SK-N-SH (cell line): ENCODE measurements around the gene NANOS3. TPM values are rescaled to one million over a fixed set of nuclear protein-coding genes. Genes with fewer than 3 reads are reported as not detected.

Experiments
- CTCF ChIA-PET: fragments of 300-600, 350-600 bp; formaldehyde crosslinking; extraction: SDS; loops from one replicate; lab custom pipeline; 2021; lab: Yijun Ruan, JAX
- POLR2A ChIA-PET: fragments of 350-600 bp; sonication (Branson Sonifier 250); formaldehyde crosslinking; extraction: SDS; loops from one replicate; lab custom pipeline; 2020; ENCODE audit warnings: antibody characterized with exemption, inconsistent platforms; lab: Yijun Ruan, JAX
- DNase-seq: peaks from one replicate; pipeline ENCODE4 v3.0.0; 2012
- H2AFZ ChIP-seq: fragments of 200-600 bp; sonication (generic); 2 replicates; pipeline ENCODE4 v1.8.1; 2016; ENCODE audit warnings: antibody characterized with exemption, mild to moderate bottlenecking, low read depth
- H3F3A ChIP-seq: fragments of 200-600 bp; sonication (generic); replicated peaks from 2 replicates; pipeline ENCODE3; 2016; ENCODE audit warnings: antibody characterized with exemption, mild to moderate bottlenecking; ENCODE audit not compliant: insufficient read depth
- H3K27ac ChIP-seq, 2 experiments: fragments of 200-500 bp in 1 of 2; fragments of 200-600 bp in 1 of 2; sonication (Bioruptor generic) in 1 of 2; sonication (generic), shearing (Covaris generic) in 1 of 2; 2 replicates each; pipeline versions ENCODE4 v1.5.1 to v1.6.1; 2014 to 2016; ENCODE audit warnings: low read depth in 2 of 2, inconsistent platforms in 1 of 2, low read length in 1 of 2, mild to moderate bottlenecking in 1 of 2, mixed read lengths in 1 of 2
- H3K27me3 ChIP-seq: fragments of 200-600 bp; sonication (generic), shearing (Covaris generic); 2 replicates; pipeline ENCODE4 v1.6.1; 2016; ENCODE audit warnings: mixed run types; ENCODE audit not compliant: insufficient read depth
- H3K36me3 ChIP-seq, 2 experiments: fragments of 200-500 bp in 1 of 2; fragments of 200-600 bp in 1 of 2; sonication (Bioruptor generic) in 1 of 2; sonication (generic) in 1 of 2; replicated peaks in 1 of 2; 2 replicates each; pipeline versions ENCODE3 to v1.5.1; 2014 to 2016; ENCODE audit warnings: low read length in 1 of 2, mild to moderate bottlenecking in 1 of 2; ENCODE audit not compliant: insufficient read depth in 2 of 2, control insufficient read depth in 1 of 2
- H3K4me1 ChIP-seq, 2 experiments: fragments of 200-500 bp in 1 of 2; fragments of 200-600 bp in 1 of 2; sonication (Bioruptor generic) in 1 of 2; sonication (generic), shearing (Covaris generic) in 1 of 2; 2 replicates each; pipeline versions ENCODE4 v1.5.1 to v1.6.1; 2014 to 2016; ENCODE audit warnings: low read depth in 1 of 2, low read length in 1 of 2, mixed run types in 1 of 2; ENCODE audit not compliant: insufficient read depth in 2 of 2, control insufficient read depth in 1 of 2
- H3K4me2 ChIP-seq: fragments of 200-600 bp; sonication (generic), shearing (Covaris generic); 2 replicates; pipeline ENCODE4 v1.6.1; 2017; ENCODE audit warnings: mixed run types
- H3K4me3 ChIP-seq, 2 experiments: fragments of 200-500 bp in 1 of 2; fragments of 200-600 bp in 1 of 2; sonication (Bioruptor generic) in 1 of 2; sonication (generic), shearing (Covaris generic) in 1 of 2; 2 replicates each; pipeline versions ENCODE4 v1.5.1 to v1.8.1; 2014 to 2016; ENCODE audit warnings: low read depth in 2 of 2, inconsistent platforms in 1 of 2, low read length in 1 of 2, mild to moderate bottlenecking in 1 of 2, mixed read lengths in 1 of 2, moderate library complexity in 1 of 2
- H3K79me2 ChIP-seq: fragments of 200-600 bp; sonication (generic); 2 replicates; pipeline ENCODE4 v1.8.1; 2017; ENCODE audit warnings: mild to moderate bottlenecking; ENCODE audit not compliant: insufficient read depth
- H3K9ac ChIP-seq: fragments of 200-600 bp; sonication (generic); 2 replicates; pipeline ENCODE4 v1.6.1; 2017; ENCODE audit warnings: mixed run types
- H3K9me2 ChIP-seq: fragments of 200-600 bp; sonication (generic); 2 replicates; pipeline ENCODE4 v1.6.1; 2017; ENCODE audit warnings: mixed run types
- H3K9me3 ChIP-seq: fragments of 200-600 bp; sonication (generic); 2 replicates; pipeline ENCODE4 v1.6.1; 2017; ENCODE audit warnings: mixed run types, mild to moderate bottlenecking, moderate library complexity
- H4K20me1 ChIP-seq: fragments of 200-600 bp; sonication (generic); 2 replicates; pipeline ENCODE4 v1.6.1; 2017; ENCODE audit warnings: mild to moderate bottlenecking, mixed run types; ENCODE audit not compliant: insufficient read depth
- CHD2 ChIP-seq: fragments of 150-350 bp; IDR thresholded peaks from 2 replicates; pipeline ENCODE4 v1.6.1; 2018; ENCODE audit warnings: low read length; ENCODE audit not compliant: partially characterized antibody
- ELF1 ChIP-seq: IDR thresholded peaks from 2 replicates; pipeline ENCODE4 v1.4.0; 2012
- EP300 ChIP-seq, 2 experiments: IDR thresholded peaks; 2 replicates each; pipeline versions ENCODE4 v1.4.0 to v1.6.1; 2012; ENCODE audit warnings: borderline replicate concordance in 1 of 2, low read depth in 1 of 2, low read length in 1 of 2
- FOXJ3 ChIP-seq: sonication (generic); formaldehyde crosslinking; IDR thresholded peaks from 2 replicates; pipeline ENCODE4 v1.5.1; 2020; ENCODE audit warnings: mild to moderate bottlenecking, missing genetic modification reagents
- GABPA ChIP-seq: IDR thresholded peaks from 2 replicates; pipeline ENCODE4 v1.4.0; 2012; ENCODE audit warnings: low read depth, mild to moderate bottlenecking
- JUND ChIP-seq: IDR thresholded peaks from 2 replicates; pipeline ENCODE4 v1.4.0; 2012
- RAD21 ChIP-seq: IDR thresholded peaks from 2 replicates; pipeline ENCODE4 v1.6.1; 2012; ENCODE audit warnings: mild to moderate bottlenecking, low read length
- RCOR1 ChIP-seq: fragments of 150-350 bp; IDR thresholded peaks from 2 replicates; pipeline ENCODE4 v1.6.1; 2017; ENCODE audit warnings: antibody characterized with exemption, low read length
- SMC3 ChIP-seq: IDR thresholded peaks from 2 replicates; pipeline ENCODE4 v1.6.1; 2012; ENCODE audit warnings: low read depth, low read length, improper control_type of control experiment
- TAF1 ChIP-seq: IDR thresholded peaks from 2 replicates; pipeline ENCODE4 v1.6.1; 2012; ENCODE audit warnings: low read depth, mild to moderate bottlenecking, low read length, moderate library complexity, borderline replicate concordance
- YY1 ChIP-seq: IDR thresholded peaks from 2 replicates; pipeline ENCODE4 v1.4.0; 2012; ENCODE audit warnings: low read depth, mild to moderate bottlenecking
- WGBS: methylation state at CpG from one replicate; pipeline ENCODE4 v1.1.6; 2017; ENCODE audit warnings: low lambda C conversion rate; 5-methylcytosine and 5-hydroxymethylcytosine counted together
- polyA plus RNA-seq, 3 experiments: library from polyadenylated mRNA; depleted of rRNA; stranded (reverse); fragments of >200 nt; gene quantifications; 2 replicates each; pipeline ENCODE4 v1.2.3, GENCODE V29; 2012
- TF ChIP-seq, protein P1 (sequence below): IDR thresholded peaks from 2 replicates; pipeline ENCODE4 v1.6.1; 2012; ENCODE audit warnings: mild to moderate bottlenecking, low read depth, low read length, moderate library complexity
- TF ChIP-seq, protein P2 (sequence below): fragments of 150-350 bp; IDR thresholded peaks from 2 replicates; pipeline ENCODE4 v1.6.1; 2017; ENCODE audit warnings: antibody characterized with exemption, low read length, low read depth, borderline replicate concordance
- TF ChIP-seq, protein P3 (sequence below): fragments of 150-350 bp; IDR thresholded peaks from 2 replicates; pipeline ENCODE4 v1.6.1; 2016; ENCODE audit warnings: mild to moderate bottlenecking, low read depth, low read length
- TF ChIP-seq, protein P4 (sequence below): IDR thresholded peaks from 2 replicates; pipeline ENCODE4 v1.4.0; 2012; ENCODE audit warnings: low read depth, borderline replicate concordance
- TF ChIP-seq, protein P5 (sequence below): IDR thresholded peaks from 2 replicates; pipeline ENCODE4 v1.4.0; 2012; ENCODE audit warnings: low read depth, borderline replicate concordance
- TF ChIP-seq, protein P6 (sequence below): fragments of 200-600 bp; sonication (generic); IDR thresholded peaks from 2 replicates; pipeline ENCODE4 v1.6.1; 2017; ENCODE audit warnings: antibody characterized with exemption, mild to moderate bottlenecking, moderate library complexity

Gene NANOS3
- polyA plus RNA-seq, 1 of the 3 experiments (the other 2 are of a cell fraction): 0.53 TPM

DNA sequence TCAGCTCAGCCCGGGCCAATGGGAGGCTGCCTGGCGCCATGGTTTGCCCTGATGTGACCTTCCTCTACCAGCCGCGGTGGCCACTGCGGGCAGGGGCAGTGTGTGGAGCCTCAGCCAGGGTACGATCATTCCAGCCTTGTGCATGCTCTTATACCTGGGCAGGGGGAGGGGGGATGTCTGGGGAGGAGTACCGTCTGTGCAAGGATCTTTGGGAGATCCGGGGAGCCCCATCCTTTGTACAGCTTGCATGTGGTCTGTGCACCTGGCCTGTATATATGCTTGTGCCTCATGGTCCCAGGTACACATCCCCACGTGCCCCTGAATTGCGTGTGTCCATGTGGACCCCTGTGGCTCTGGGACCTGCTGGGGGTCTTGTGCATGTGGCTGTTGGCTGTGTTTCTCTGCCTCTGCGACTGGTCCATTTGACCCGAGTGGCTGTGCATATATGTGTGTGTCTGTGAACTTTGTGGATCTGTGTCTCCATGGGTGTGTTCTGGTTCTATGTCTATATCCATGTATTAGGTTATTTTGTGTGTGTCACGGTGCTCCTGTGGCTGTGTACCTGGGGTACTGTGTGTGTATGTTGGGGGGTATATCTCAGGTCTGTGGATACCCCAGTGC, 12.8 kb upstream of the NANOS3 start (continued):
- TF ChIP-seq, protein P1, sequence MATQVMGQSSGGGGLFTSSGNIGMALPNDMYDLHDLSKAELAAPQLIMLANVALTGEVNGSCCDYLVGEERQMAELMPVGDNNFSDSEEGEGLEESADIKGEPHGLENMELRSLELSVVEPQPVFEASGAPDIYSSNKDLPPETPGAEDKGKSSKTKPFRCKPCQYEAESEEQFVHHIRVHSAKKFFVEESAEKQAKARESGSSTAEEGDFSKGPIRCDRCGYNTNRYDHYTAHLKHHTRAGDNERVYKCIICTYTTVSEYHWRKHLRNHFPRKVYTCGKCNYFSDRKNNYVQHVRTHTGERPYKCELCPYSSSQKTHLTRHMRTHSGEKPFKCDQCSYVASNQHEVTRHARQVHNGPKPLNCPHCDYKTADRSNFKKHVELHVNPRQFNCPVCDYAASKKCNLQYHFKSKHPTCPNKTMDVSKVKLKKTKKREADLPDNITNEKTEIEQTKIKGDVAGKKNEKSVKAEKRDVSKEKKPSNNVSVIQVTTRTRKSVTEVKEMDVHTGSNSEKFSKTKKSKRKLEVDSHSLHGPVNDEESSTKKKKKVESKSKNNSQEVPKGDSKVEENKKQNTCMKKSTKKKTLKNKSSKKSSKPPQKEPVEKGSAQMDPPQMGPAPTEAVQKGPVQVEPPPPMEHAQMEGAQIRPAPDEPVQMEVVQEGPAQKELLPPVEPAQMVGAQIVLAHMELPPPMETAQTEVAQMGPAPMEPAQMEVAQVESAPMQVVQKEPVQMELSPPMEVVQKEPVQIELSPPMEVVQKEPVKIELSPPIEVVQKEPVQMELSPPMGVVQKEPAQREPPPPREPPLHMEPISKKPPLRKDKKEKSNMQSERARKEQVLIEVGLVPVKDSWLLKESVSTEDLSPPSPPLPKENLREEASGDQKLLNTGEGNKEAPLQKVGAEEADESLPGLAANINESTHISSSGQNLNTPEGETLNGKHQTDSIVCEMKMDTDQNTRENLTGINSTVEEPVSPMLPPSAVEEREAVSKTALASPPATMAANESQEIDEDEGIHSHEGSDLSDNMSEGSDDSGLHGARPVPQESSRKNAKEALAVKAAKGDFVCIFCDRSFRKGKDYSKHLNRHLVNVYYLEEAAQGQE: no peak
- no peak for TF ChIP-seq RAD21
- no peak for TF ChIP-seq YY1
- no peak for TF ChIP-seq ELF1
- no peak for TF ChIP-seq EP300 (IDR thresholded peaks at IDR 0.05; ENCODE audit: borderline replicate concordance in 1 of 2, low read depth in 1 of 2, low read length in 1 of 2)
- no peak for TF ChIP-seq CHD2
- TF ChIP-seq, protein P2, sequence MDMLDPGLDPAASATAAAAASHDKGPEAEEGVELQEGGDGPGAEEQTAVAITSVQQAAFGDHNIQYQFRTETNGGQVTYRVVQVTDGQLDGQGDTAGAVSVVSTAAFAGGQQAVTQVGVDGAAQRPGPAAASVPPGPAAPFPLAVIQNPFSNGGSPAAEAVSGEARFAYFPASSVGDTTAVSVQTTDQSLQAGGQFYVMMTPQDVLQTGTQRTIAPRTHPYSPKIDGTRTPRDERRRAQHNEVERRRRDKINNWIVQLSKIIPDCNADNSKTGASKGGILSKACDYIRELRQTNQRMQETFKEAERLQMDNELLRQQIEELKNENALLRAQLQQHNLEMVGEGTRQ: no peak

DNA sequence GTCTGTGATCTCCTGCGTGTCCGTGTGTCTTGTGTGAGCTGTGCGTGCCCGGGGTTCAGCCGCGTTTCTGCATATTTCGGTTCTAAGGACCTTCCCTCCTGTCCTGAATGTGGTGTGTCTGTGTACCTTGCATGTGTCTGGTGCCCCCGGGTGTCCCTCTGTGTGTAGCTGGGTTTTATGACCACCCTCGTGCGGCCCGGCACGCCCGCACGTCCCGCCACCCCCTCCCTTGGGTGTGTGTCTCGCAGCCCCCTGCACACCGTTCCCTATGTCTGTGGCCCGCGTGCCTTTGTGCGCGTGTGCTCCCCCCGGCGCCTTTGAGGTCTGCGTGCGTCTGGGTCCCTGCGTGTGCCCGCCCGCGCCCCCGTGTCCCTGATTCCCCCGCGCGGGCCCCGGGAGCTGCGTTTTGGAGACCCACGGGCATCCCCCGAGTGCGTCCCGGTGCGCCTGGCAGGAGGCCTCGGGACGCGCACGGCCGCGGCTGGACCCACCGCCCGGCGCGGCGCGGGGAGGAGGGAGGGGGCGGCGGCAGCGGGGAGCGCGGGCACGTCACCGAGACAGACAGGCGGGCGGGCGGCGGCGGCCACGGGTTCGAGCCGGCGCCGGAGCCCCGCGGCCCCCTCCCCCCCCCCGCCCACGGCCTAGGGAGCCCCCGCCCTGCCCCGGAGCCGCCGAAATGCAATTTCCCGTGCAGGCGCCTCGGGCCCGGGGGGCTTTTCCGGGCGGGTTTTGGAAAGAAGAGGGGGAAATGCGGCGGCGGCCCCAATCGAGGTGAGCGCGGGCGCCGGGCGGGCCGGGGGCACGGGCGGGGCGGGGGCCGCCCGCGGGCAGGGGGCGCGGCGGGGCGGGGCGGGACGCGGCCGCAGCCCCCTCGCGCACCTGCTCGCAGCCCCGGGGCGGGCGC, 12.0 kb upstream of the NANOS3 start:
- Histone ChIP-seq H3K36me3 (no peaks in the 10 kb centered on the region), H3K27ac (peak overlapping the region in 1 of 2 experiments; percentile 71; a peak in 2 of 4 replicates), H2AFZ (no peak overlapping the region), H3K27me3 (no peaks in the 10 kb centered on the region), H3K9me3 (no peaks in the 10 kb centered on the region), H3K9ac (peak overlapping the region; percentile 74; the same call in 1 of the 2 replicates), H4K20me1 (no peaks in the 10 kb centered on the region), H3F3A (peaks cover 30% of the 10 kb centered on the region), H3K4me2 (peak overlapping the region; percentile 87; the same call in 1 of the 2 replicates), H3K79me2 (peaks cover 23% of the 10 kb centered on the region; the same call in 1 of the 2 replicates), H3K9me2 (no peaks in the 10 kb centered on the region), H3K4me3 (peak overlapping the region in 1 of 2 experiments; percentile 59; a peak in 3 of 4 replicates), H3K4me1 (peaks cover 9 to 20% of the 10 kb centered on the region in 2 experiments; a peak in 3 of 4 replicates)
- peak; percentile 85 for DNase-seq
- CTCF ChIA-PET: interaction anchor here (0.7 to 8.2 kb wide), 8 partner anchors 13 to 207 kb away, joined by 3 to 133 read pairs (median 12); partner anchors contain the start of gene MISP3
- POLR2A ChIA-PET: interaction anchor here (1.7 kb wide), 1 partner anchor 25 kb away, joined by 4 read pairs; no protein-coding TSS in a partner anchor
- WGBS: 19% methylated on average over 24 of the region's 113 CpGs
- TF ChIP-seq, protein P3, sequence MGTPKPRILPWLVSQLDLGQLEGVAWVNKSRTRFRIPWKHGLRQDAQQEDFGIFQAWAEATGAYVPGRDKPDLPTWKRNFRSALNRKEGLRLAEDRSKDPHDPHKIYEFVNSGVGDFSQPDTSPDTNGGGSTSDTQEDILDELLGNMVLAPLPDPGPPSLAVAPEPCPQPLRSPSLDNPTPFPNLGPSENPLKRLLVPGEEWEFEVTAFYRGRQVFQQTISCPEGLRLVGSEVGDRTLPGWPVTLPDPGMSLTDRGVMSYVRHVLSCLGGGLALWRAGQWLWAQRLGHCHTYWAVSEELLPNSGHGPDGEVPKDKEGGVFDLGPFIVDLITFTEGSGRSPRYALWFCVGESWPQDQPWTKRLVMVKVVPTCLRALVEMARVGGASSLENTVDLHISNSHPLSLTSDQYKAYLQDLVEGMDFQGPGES: no peak
- TF ChIP-seq, protein P4, sequence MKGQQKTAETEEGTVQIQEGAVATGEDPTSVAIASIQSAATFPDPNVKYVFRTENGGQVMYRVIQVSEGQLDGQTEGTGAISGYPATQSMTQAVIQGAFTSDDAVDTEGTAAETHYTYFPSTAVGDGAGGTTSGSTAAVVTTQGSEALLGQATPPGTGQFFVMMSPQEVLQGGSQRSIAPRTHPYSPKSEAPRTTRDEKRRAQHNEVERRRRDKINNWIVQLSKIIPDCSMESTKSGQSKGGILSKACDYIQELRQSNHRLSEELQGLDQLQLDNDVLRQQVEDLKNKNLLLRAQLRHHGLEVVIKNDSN: no peak
- no peak for TF ChIP-seq GABPA
- no peak for TF ChIP-seq YY1
- TF ChIP-seq FOXJ3: no peak
- no peak for TF ChIP-seq JUND
- TF ChIP-seq, protein P5, sequence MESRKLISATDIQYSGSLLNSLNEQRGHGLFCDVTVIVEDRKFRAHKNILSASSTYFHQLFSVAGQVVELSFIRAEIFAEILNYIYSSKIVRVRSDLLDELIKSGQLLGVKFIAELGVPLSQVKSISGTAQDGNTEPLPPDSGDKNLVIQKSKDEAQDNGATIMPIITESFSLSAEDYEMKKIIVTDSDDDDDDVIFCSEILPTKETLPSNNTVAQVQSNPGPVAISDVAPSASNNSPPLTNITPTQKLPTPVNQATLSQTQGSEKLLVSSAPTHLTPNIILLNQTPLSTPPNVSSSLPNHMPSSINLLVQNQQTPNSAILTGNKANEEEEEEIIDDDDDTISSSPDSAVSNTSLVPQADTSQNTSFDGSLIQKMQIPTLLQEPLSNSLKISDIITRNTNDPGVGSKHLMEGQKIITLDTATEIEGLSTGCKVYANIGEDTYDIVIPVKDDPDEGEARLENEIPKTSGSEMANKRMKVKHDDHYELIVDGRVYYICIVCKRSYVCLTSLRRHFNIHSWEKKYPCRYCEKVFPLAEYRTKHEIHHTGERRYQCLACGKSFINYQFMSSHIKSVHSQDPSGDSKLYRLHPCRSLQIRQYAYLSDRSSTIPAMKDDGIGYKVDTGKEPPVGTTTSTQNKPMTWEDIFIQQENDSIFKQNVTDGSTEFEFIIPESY: no peak
- TF ChIP-seq SMC3: no peak
- no peak for TF ChIP-seq RCOR1
- no peak for TF ChIP-seq EP300 (IDR thresholded peaks at IDR 0.05; ENCODE audit: borderline replicate concordance in 1 of 2, low read depth in 1 of 2, low read length in 1 of 2)
- TF ChIP-seq CHD2: no peak
- no peak for TF ChIP-seq TAF1
- TF ChIP-seq, protein P6, sequence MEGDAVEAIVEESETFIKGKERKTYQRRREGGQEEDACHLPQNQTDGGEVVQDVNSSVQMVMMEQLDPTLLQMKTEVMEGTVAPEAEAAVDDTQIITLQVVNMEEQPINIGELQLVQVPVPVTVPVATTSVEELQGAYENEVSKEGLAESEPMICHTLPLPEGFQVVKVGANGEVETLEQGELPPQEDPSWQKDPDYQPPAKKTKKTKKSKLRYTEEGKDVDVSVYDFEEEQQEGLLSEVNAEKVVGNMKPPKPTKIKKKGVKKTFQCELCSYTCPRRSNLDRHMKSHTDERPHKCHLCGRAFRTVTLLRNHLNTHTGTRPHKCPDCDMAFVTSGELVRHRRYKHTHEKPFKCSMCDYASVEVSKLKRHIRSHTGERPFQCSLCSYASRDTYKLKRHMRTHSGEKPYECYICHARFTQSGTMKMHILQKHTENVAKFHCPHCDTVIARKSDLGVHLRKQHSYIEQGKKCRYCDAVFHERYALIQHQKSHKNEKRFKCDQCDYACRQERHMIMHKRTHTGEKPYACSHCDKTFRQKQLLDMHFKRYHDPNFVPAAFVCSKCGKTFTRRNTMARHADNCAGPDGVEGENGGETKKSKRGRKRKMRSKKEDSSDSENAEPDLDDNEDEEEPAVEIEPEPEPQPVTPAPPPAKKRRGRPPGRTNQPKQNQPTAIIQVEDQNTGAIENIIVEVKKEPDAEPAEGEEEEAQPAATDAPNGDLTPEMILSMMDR: no peak
